Measurements from ENCODE around the gene DNAH12. TPM values are rescaled to one million over a fixed set of nuclear protein-coding genes. Genes with fewer than 3 reads are reported as not detected.

DNAH12 gene
- total and polyA plus RNA-seq, 8 donors, result 0.23 to 8.2 (median 0.81) TPM; not detected in 4

DNA sequence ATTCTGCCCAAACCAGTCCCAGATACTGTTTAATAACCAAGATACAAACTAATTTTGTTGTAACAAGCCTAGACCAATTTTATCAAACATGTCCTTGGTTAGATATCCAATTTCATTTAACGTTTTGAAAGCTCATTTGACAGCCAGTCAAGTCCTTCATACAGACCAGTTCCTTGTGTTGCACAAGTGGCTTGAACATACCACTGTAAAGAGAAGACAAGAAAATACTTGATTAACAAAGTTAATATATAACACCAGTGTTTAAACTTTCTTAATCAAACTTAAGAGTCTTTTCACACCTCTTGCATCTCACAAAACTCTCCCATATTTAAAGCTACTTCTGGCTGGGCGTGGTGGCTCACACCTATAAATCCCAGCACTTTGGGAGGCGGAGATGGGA, 28.0 kb upstream of the DNAH12 start:
- intact Hi-C loops (cut with DNase I; ENCODE audit: low total_unique reads), result no loop called here
- Histone ChIP-seq H3K27ac (no peak overlapping the region), H3K27me3 (no peaks in the 10 kb centered on the region), H3K4me3 (no peak overlapping the region), H3K4me1 (peaks cover 4 to 47% (median 12%) of the 10 kb centered on the region in 4 donors), H3K9me3 (no peaks in the 10 kb centered on the region), H3K36me3 (peaks cover 49 to 100% (median 93%) of the 10 kb centered on the region in 4 donors)
- WGBS, 5 donors, result 48 to 68% (median 63%) methylated on average over 3 of the region's 3 CpGs
- DNase-seq, result no peak
- TF ChIP-seq POLR2AphosphoS5 (IDR thresholded peaks at IDR 0.05), result no peak
- no peak for TF ChIP-seq EP300 (IDR thresholded peaks at IDR 0.05)
- no peak for TF ChIP-seq POLR2A (IDR thresholded peaks at IDR 0.05)
- TF ChIP-seq, protein P1, sequence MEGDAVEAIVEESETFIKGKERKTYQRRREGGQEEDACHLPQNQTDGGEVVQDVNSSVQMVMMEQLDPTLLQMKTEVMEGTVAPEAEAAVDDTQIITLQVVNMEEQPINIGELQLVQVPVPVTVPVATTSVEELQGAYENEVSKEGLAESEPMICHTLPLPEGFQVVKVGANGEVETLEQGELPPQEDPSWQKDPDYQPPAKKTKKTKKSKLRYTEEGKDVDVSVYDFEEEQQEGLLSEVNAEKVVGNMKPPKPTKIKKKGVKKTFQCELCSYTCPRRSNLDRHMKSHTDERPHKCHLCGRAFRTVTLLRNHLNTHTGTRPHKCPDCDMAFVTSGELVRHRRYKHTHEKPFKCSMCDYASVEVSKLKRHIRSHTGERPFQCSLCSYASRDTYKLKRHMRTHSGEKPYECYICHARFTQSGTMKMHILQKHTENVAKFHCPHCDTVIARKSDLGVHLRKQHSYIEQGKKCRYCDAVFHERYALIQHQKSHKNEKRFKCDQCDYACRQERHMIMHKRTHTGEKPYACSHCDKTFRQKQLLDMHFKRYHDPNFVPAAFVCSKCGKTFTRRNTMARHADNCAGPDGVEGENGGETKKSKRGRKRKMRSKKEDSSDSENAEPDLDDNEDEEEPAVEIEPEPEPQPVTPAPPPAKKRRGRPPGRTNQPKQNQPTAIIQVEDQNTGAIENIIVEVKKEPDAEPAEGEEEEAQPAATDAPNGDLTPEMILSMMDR (IDR thresholded peaks at IDR 0.05), result no peak

DNA sequence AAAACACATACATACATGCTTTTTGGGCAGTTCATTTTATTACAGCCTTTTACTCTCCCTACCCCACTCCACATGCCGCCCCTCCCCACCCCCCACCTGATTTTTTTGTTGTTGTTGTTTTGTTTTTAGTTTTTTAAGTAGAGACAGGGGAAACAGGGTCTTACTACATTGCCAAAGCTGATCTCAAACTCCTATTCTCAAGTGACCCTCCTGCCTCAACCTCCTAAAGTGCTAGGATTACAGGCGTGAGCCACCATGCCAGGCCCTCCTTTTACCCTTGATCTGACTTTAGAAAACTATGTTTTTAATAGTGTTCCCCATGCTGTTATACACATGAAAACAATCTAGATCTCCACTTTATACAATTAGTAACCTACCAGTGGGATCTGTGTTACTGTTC, 26.7 kb upstream of the DNAH12 start:
- WGBS, 5 donors, result 96 to 100% (median 98%) methylated on average over 2 of the region's 2 CpGs
- no peak for DNase-seq
- Histone ChIP-seq H3K27me3 (no peaks in the 10 kb centered on the region), H3K36me3 (peaks cover 51 to 99% (median 96%) of the 10 kb centered on the region in 4 donors), H3K9me3 (no peaks in the 10 kb centered on the region), H3K27ac (no peak overlapping the region), H3K4me1 (peaks cover 0 to 41% (median 9%) of the 10 kb centered on the region in 4 donors), H3K4me3 (no peak overlapping the region)
- intact Hi-C loops (cut with DNase I; ENCODE audit: low total_unique reads), result no loop called here
- no peak for TF ChIP-seq POLR2A (IDR thresholded peaks at IDR 0.05)
- TF ChIP-seq, protein P1 (IDR thresholded peaks at IDR 0.05), result no peak
- TF ChIP-seq POLR2AphosphoS5 (IDR thresholded peaks at IDR 0.05), result no peak
- no peak for TF ChIP-seq EP300 (IDR thresholded peaks at IDR 0.05)

- H3K36me3 ChIP-seq, result peaks cover 47 to 99% (median 96%) of the 10 kb centered on the region in 4 donors
- 68 to 87% (median 76%) methylated on average over 5 to 6 of the region's 6 CpGs for WGBS, 5 donors
- H3K27me3 ChIP-seq, result no peaks in the 10 kb centered on the region
- TF ChIP-seq, protein P1 (IDR thresholded peaks at IDR 0.05), result no peak
- TF ChIP-seq EP300 (IDR thresholded peaks at IDR 0.05) (no peak), POLR2A (IDR thresholded peaks at IDR 0.05) (no peak), POLR2AphosphoS5 (IDR thresholded peaks at IDR 0.05) (no peak)
- H3K9me3 ChIP-seq, result no peaks in the 10 kb centered on the region
- H3K27ac ChIP-seq, result no peak overlapping the region
- DNase-seq, result no peak
- intact Hi-C loops (cut with DNase I; ENCODE audit: low total_unique reads), result no loop called here
- no peak overlapping the region for H3K4me3 ChIP-seq
- peaks cover 0 to 34% (median 7%) of the 10 kb centered on the region in 4 donors for H3K4me1 ChIP-seq
Observed at GRCh38 chr3:57569859-57570450, 25.8 kb upstream of the DNAH12 start.

GRCh38 chr3:57559526-57559925, 15.4 kb upstream of the DNAH12 start:
- H3K27ac ChIP-seq, result no peak overlapping the region
- H3K36me3 ChIP-seq, result peaks cover 6 to 39% (median 34%) of the 10 kb centered on the region in 4 donors
- no peaks in the 10 kb centered on the region for H3K27me3 ChIP-seq
- H3K4me3 ChIP-seq, result peak overlapping the region in 1 of 4 donors; percentile 76
- TF ChIP-seq POLR2AphosphoS5 (IDR thresholded peaks at IDR 0.05) (no peak), EP300 (IDR thresholded peaks at IDR 0.05) (no peak), POLR2A (IDR thresholded peaks at IDR 0.05) (no peak)
- TF ChIP-seq, protein P1 (IDR thresholded peaks at IDR 0.05), result no peak
- intact Hi-C loops (cut with DNase I; ENCODE audit: low total_unique reads), result no loop called here
- WGBS, 5 donors, result 91 to 98% (median 93%) methylated on average over 1 of the region's 1 CpG
- H3K4me1 ChIP-seq, result peaks cover 16 to 58% (median 46%) of the 10 kb centered on the region in 4 donors
- no peaks in the 10 kb centered on the region for H3K9me3 ChIP-seq
- DNase-seq, result no peak
